Bronchial smooth muscle cell (primary cell): ENCODE data around the gene ZNF880. TPM values are rescaled to one million over a fixed set of nuclear protein-coding genes. Genes with fewer than 3 reads are reported as not detected.

ENCODE experiments used
- total RNA-seq: library from RNA; depleted of rRNA; stranded (reverse); fragments of >200 nt; gene quantifications from 2 replicates; pipeline ENCODE4 v1.2.1, GENCODE V29; 2014

The ZNF880 gene
- total RNA-seq: 22.9 and 40.5 TPM in 2 replicates

GRCh38 chr19:52369559-52370340, at the start of gene ZNF880:
ZNF880 (plus strand) TSS chr19:52369923; CDS start chr19:52369966, 43 bp downstream.

GRCh38 chr19:52336117-52336790, 33.5 kb upstream of the ZNF880 start, which contains the start of gene ZNF610:
ZNF610 (plus strand) TSS chr19:52336243; CDS start chr19:52349173, 12,930 bp downstream.

GRCh38 chr19:52397310-52398080, 27.8 kb downstream of the ZNF880 start, which contains the start of gene ZNF528:
ZNF528 (plus strand) TSS chr19:52397849; CDS start chr19:52402014, 4,165 bp downstream.

GRCh38 chr19:52428937-52429336, 59.2 kb downstream of the ZNF880 start, which contains the start of gene ZNF534:
ZNF534 (plus strand) TSS chr19:52429148; CDS start chr19:52431475, 2,327 bp downstream.

Other genes starting within 250 kb of the ZNF880 start
- gene ZNF616, start 230.0 kb upstream of the ZNF880 start, total RNA-seq: 9.0 and 12.2 TPM in 2 replicates
- 8.2 and 11.5 TPM in 2 replicates for gene ZNF836, start 198.3 kb upstream of the ZNF880 start, total RNA-seq
- 112 and 113 TPM in 2 replicates for gene PPP2R1A, start 179.9 kb upstream of the ZNF880 start, total RNA-seq
- gene ZNF766, start 100.3 kb upstream of the ZNF880 start, total RNA-seq: 12.3 and 22.1 TPM in 2 replicates
- gene ZNF480, start 72.8 kb upstream of the ZNF880 start, total RNA-seq: 3.9 and 4.8 TPM in 2 replicates
- 3.8 and 3.9 TPM in 2 replicates for gene ZNF610, start 33.7 kb upstream of the ZNF880 start, total RNA-seq
- 18.8 and 29.5 TPM in 2 replicates for gene ZNF528, start 27.9 kb downstream of the ZNF880 start, total RNA-seq
- 0.17 TPM in 1 of 2 replicates, not detected in the other for gene ZNF534, start 59.2 kb downstream of the ZNF880 start, total RNA-seq
- 5.2 and 6.3 TPM in 2 replicates for gene ZNF578, start 83.6 kb downstream of the ZNF880 start, total RNA-seq
- gene ZNF808, start 157.7 kb downstream of the ZNF880 start, total RNA-seq: 14.0 and 18.4 TPM in 2 replicates
- 11.7 and 13.5 TPM in 2 replicates for gene ZNF701, start 200.4 kb downstream of the ZNF880 start, total RNA-seq